Measurements from ENCODE around the gene VPS13D. TPM values are rescaled to one million over a fixed set of nuclear protein-coding genes. Genes with fewer than 3 reads are reported as not detected.

The VPS13D gene
- total RNA-seq, 1 experiment from 2014 or later: 20.2 TPM

DNA sequence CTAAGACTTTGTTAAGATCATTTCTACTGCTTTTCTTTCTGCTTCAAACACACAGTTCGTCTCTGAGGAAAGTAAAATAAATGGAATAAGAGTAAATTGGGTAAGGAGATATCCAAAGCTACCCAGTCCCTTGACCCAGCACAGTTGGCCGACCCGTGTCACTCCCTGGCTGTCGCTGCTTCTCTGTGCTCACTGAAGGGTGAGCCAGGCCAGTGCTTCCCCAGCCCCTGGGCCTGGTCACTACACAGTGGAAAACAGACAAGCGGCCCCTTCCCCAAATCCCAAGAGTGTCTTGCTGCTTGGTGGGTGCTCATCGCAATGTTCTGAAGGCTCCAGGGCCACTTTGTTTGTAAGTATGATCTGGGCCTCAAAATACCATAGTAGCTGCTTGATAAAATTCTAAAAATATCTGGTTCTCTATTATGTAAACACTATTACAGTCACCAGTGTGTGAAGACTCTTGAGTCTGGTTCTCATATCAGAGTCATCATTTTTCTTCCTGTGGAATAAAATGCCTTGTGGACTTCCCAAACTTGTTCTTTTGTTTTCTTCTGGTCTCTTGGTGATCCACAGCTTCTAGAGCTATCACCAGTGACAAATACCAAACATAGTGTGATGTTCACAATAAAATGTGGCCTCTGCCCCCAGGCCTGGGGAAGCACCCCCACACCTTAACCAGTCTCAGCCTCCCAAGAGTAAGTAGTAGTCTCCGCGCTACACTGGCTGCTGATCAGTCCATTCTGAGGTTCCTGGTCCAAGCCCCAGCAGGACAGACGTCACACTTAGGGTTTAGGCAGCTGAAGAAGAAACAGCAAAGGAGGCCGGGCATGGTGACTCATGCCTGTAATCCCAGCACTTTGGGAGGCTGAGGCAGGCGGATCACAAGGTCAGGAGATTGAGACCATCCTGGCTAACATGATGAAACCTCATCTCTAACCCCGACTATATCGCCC, 282.0 kb downstream of the VPS13D start:
- H3K27ac Mint-ChIP-seq: peak overlapping the region; percentile 14 to 91 (median 60); a peak in 3 of 7 replicates
- H3K56ac ChIP-seq (ENCODE audit: insufficient read length, low read depth, low read length): no peak overlapping the region
- no peak overlapping the region for H3K27ac ChIP-seq (ENCODE audit: insufficient read length, low read depth, low read length)
- H3K4me3 Mint-ChIP-seq: no peak overlapping the region
- H3K4me1 ChIP-seq (ENCODE audit: insufficient read depth, low read length): peaks cover 5% of the 10 kb centered on the region
- H3K4me1 Mint-ChIP-seq: peaks cover 28 to 41% of the 10 kb centered on the region in 2 experiments
- H3K23me2 ChIP-seq (ENCODE audit: insufficient read length, low read depth, low read length, poor library complexity, severe bottlenecking): no peaks in the 10 kb centered on the region
- H3K4me2 ChIP-seq (ENCODE audit: insufficient read depth, insufficient read length, low read length): no peak overlapping the region
- peaks cover 0 to 12% (median 7%) of the 10 kb centered on the region in 3 experiments; a peak in 5 of 7 replicates for H3K36me3 Mint-ChIP-seq (ENCODE audit: insufficient read depth in 1 of 3, low read depth in 3 of 3)
- no peak overlapping the region for H4K8ac ChIP-seq (replicated peaks; ENCODE audit: insufficient read length, low read depth, low read length)
- H2AFZ ChIP-seq (ENCODE audit: low read length): no peak overlapping the region
- H3K27me3 Mint-ChIP-seq (ENCODE audit: low read depth): no peaks in the 10 kb centered on the region
- H3K79me1 ChIP-seq (ENCODE audit: insufficient read depth, low read depth, low read length, poor library complexity, severe bottlenecking): no peaks in the 10 kb centered on the region
- H4K91ac ChIP-seq (ENCODE audit: insufficient read length, low read depth, low read length): no peak overlapping the region
- DNase-seq: no peak
- no peak overlapping the region for H2BK12ac ChIP-seq (ENCODE audit: insufficient read length, low read depth, low read length)
- H2BK120ac ChIP-seq (ENCODE audit: low read depth, low read length, poor library complexity, severe bottlenecking): no peak overlapping the region
- no peak overlapping the region for H2BK5ac ChIP-seq (ENCODE audit: insufficient read length, low read length)
- WGBS (ENCODE audit: extremely low coverage, insufficient read length, low lambda C conversion rate): no CpG with 5 or more reads among the region's 13 CpGs
- no peak overlapping the region for H4K5ac ChIP-seq (ENCODE audit: insufficient read length, low read depth, low read length)
- H3K9me3 ChIP-seq (ENCODE audit: control insufficient read depth, low read depth, low read length): no peaks in the 10 kb centered on the region
- no peaks in the 10 kb centered on the region for H4K20me1 ChIP-seq (ENCODE audit: control insufficient read depth, insufficient read depth, insufficient read length)
- no peak overlapping the region for H3K4ac ChIP-seq (ENCODE audit: low read depth, low read length)
- no peak overlapping the region for H2BK15ac ChIP-seq (ENCODE audit: low read depth, low read length)
- H3K14ac ChIP-seq (ENCODE audit: insufficient read depth, low read length): no peak overlapping the region
- no peak overlapping the region for H2AK5ac ChIP-seq (ENCODE audit: insufficient read length, low read length)
- H3K18ac ChIP-seq (ENCODE audit: insufficient read length, low read depth, low read length): no peak overlapping the region
- no peaks in the 10 kb centered on the region for H3K27me3 ChIP-seq (ENCODE audit: insufficient read depth, low read length)
- H3K23ac ChIP-seq (ENCODE audit: insufficient read length, low read depth, low read length): no peak overlapping the region
- H3K9ac ChIP-seq (ENCODE audit: extremely low read depth, insufficient read length, low read length): no peak overlapping the region
- no peak overlapping the region for H3T11ph ChIP-seq (ENCODE audit: low read length)
- no peak overlapping the region for H2BK20ac ChIP-seq (ENCODE audit: low read depth, low read length, poor library complexity, severe bottlenecking)
- no peaks in the 10 kb centered on the region for H3K79me2 ChIP-seq (ENCODE audit: insufficient read depth, low read length)
- H3K9me3 Mint-ChIP-seq: no peaks in the 10 kb centered on the region
- TF ChIP-seq CTCF (conservative IDR thresholded peaks at IDR 0.05): no peak

Measured in H9 (cell line).